Glomerular visceral epithelial cell (primary cell): ENCODE measurements around the gene ATF5.
"Not testable (repeated sequence)": the region's sequence is repeated elsewhere in the genome, so short reads cannot be mapped to it uniquely, and the experiment has no call there.

ENCODE experiments used
- DNase-seq: peaks from one replicate; pipeline ENCODE4 v3.0.0-alpha.2; 2016; ENCODE audit errors: extremely low spot score

Gene ATF5

GRCh38 chr19:49923055-49924003, 5.7 kb upstream of the ATF5 start:
- no peak for DNase-seq

GRCh38 chr19:49924004-49924880, 4.8 kb upstream of the ATF5 start:
- no peak for DNase-seq

- not testable (repeated sequence) for DNase-seq
Measured at GRCh38 chr19:49924881-49925210, 4.2 kb upstream of the ATF5 start.

- no peak for DNase-seq
Measured at GRCh38 chr19:49925486-49925885, 3.5 kb upstream of the ATF5 start.

- no peak for DNase-seq
Measured at GRCh38 chr19:49926515-49926914, 2.5 kb upstream of the ATF5 start.

GRCh38 chr19:49927526-49928264, 1.3 kb upstream of the ATF5 start:
- no peak for DNase-seq

- DNase-seq: peak; percentile 96
Measured at GRCh38 chr19:49929611-49930482, 842 bp downstream of the ATF5 start.

- DNase-seq: no peak
Measured at GRCh38 chr19:49930483-49931011, 1.5 kb downstream of the ATF5 start.

GRCh38 chr19:49931293-49932040, 2.5 kb downstream of the ATF5 start:
- DNase-seq: no peak

GRCh38 chr19:49932041-49932451, 3.0 kb downstream of the ATF5 start:
- DNase-seq: peak; percentile 40

GRCh38 chr19:49932731-49933131, 3.7 kb downstream of the ATF5 start:
- no peak for DNase-seq

GRCh38 chr19:49933643-49934042, 4.6 kb downstream of the ATF5 start:
- DNase-seq: no peak

GRCh38 chr19:49936549-49936948, 7.5 kb downstream of the ATF5 start:
- DNase-seq: no peak

- DNase-seq: peak; percentile 77
Measured at GRCh38 chr19:49937750-49938381, 8.9 kb downstream of the ATF5 start.

- no peak for DNase-seq
Measured at GRCh38 chr19:49938662-49939061, 9.7 kb downstream of the ATF5 start.

GRCh38 chr19:49939721-49940481, 10.9 kb downstream of the ATF5 start:
- DNase-seq: no peak

- DNase-seq: no peak
Measured at GRCh38 chr19:49940482-49940791, 11.4 kb downstream of the ATF5 start.

- DNase-seq: not testable (repeated sequence)
Measured at GRCh38 chr19:49944567-49944966, 15.6 kb downstream of the ATF5 start.

- no peak for DNase-seq
Measured at GRCh38 chr19:49946415-49946814, 17.4 kb downstream of the ATF5 start.
